Adrenal gland (tissue), 12 donors: ENCODE measurements around the gene FKBP6. TPM values are rescaled to one million over a fixed set of nuclear protein-coding genes. Genes with fewer than 3 reads are reported as not detected.
A peak's percentile ranks its signal among the peaks of the same experiment; 100 is the strongest.
"Not testable (repeated sequence)": the region's sequence is repeated elsewhere in the genome, so short reads cannot be mapped to it uniquely, and the experiment has no call there.

ENCODE experiments used
- DNase-seq, 7 donors: peaks; one replicate each; pipeline ENCODE4 v3.0.0-alpha.2; 2019 to 2020
- H3K27ac ChIP-seq, 5 donors: fragments of 200-600 bp; sonication (generic) in 4 of 5; 1 replicate in 3 of 5; 2 replicates in 2 of 5; pipeline versions ENCODE4 v1.5.1 to v1.8.0; 2016 to 2020; ENCODE audit warnings: mild to moderate bottlenecking in 1 of 5
- H3K27me3 ChIP-seq: fragments of 200-600 bp; 2 replicates; pipeline ENCODE4 v1.8.0; 2021
- H3K36me3 ChIP-seq, 2 donors: fragments of 200-600 bp; replicated peaks in 1 of 2; 1 replicate in 1 of 2; 2 replicates in 1 of 2; pipeline versions ENCODE4 v1.5.1 to v1.8.0; 2018 to 2022
- H3K4me1 ChIP-seq, 2 donors: fragments of 200-600 bp; replicated peaks in 1 of 2; 1 replicate in 1 of 2; 2 replicates in 1 of 2; pipeline versions ENCODE4 v1.5.1 to v1.8.0; 2018 to 2021
- H3K4me3 ChIP-seq, 4 donors: fragments of 200-600 bp; sonication (generic) in 3 of 4; one replicate each; pipeline ENCODE4 v1.5.1; 2016 to 2018
- H3K9me3 ChIP-seq, 3 donors: fragments of 200-600 bp; sonication (generic) in 1 of 3; replicated peaks in 1 of 3; 1 replicate in 2 of 3; 2 replicates in 1 of 3; pipeline versions ENCODE4 v1.5.1 to v1.8.0; 2016 to 2021
- POLR2A ChIP-seq, 2 donors: fragments of 450-650 bp; IDR thresholded peaks; one replicate each; pipeline ENCODE4 v1.6.1; 2017; ENCODE audit warnings: antibody characterized with exemption in 2 of 2, mild to moderate bottlenecking in 2 of 2, moderate library complexity in 1 of 2
- WGBS, 4 donors: extraction: QIAGEN DNeasy Blood & Tissue Kit in 2 of 4; methylation state at CpG; one replicate each; pipeline versions ENCODE4 v1.1.5 to v1.1.7; 2013 to 2017; 5-methylcytosine and 5-hydroxymethylcytosine counted together
- intact Hi-C, 2 donors: fragments of 100-400 bp; cut with DNase I; formaldehyde crosslinking; loops; one replicate each; pipeline versions ENCODE4 v1.14.1 to v1.15.0; 2022 to 2023
- polyA plus RNA-seq, 3 donors: library from polyadenylated mRNA; stranded (reverse); fragments of 200-250 nt in 2 of 3; fragments of 350-450 nt in 1 of 3; fragmentation: Illumina TruSeq in 1 of 3; extraction: RNeasy Lipid Tissue Mini Kit (QIAGEN cat#74804) in 1 of 3; gene quantifications; one replicate each; pipeline ENCODE4 v1.2.3, GENCODE V29; 2013 to 2014
- total RNA-seq, 9 donors: library from RNA; depleted of rRNA in 4 of 9; stranded (reverse); fragments of >200 nt in 4 of 9; fragments of 120-200 nt in 1 of 9; fragmentation: NEBNext Ultra II Directional in 1 of 9; extraction: Animal tissue kit (Norgen Biotek cat#: 25700) in 1 of 9; gene quantifications; one replicate each; pipeline versions ENCODE4 v1.1.0 to v1.2.4, GENCODE V29; 2013 to 2023
- TF ChIP-seq, protein P1 (sequence below), 6 experiments: fragments of 450-650 bp in 4 of 6; fragments of 200-600 bp in 2 of 6; sonication (generic) in 1 of 6; IDR thresholded peaks; 1 replicate in 5 of 6; 2 replicates in 1 of 6; pipeline versions ENCODE4 v1.5.1 to v1.8.0; 2016 to 2021; ENCODE audit warnings: antibody characterized with exemption in 6 of 6, mild to moderate bottlenecking in 2 of 6, moderate library complexity in 1 of 6
- donor health status: healthy with polysubstance abuse.
- donor health status: Bipolar disorder and iron deficiency.
- donor health status: DM: yes; HTN: yes; CAD: no.
- donor health status: DM: no; HTN: no; CAD: no.
- donor health status: DM: no; HTN: no; CAD: no.
- donor health status: DM: yes; HTN: yes; CAD: no.

The FKBP6 gene
- total and polyA plus RNA-seq, 12 donors, result 0.07 to 0.88 (median 0.15) TPM; not detected in 9

DNA sequence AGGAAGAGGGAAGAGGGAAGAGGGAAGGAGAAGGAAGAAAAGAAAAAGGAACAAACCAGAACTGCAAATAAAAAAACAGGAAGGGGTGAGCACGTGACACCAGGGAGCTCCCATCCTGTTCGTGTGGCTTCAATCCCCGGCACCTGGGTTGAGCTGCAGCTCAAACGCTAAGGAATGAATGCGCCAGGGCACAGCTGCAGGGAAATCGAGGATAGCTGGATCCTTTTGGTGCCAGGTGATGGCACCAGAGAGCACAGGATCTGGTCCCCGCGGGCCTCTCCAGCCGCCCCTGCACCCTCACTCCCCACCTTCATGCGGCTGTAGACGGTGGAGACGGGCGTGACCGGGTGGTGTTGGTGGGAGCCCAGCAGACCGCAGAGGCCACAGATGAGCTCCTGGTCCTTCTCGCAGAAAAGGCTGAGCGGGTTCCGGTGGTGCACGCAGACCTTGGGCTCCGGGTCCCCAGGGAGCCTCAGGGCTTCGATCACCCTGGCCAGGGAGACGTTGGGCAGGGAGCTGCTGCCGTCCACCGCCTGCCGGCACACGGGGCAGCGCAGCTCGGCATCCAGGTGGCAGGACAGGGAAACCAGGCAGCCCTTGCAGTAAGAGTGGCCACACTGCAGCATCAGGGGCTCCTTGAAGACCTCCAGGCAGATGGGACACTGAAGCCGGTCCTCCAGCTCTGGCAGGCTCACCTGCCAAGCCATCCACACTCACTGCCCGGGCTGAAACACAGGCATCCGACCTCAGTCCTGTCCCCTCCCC, 3.7 kb upstream of the FKBP6 start:
- not testable (repeated sequence) for H3K4me1 ChIP-seq, H3K27me3 ChIP-seq, H3K36me3 ChIP-seq, H3K4me3 ChIP-seq, H3K9me3 ChIP-seq, H3K27ac ChIP-seq
- peak; percentile 49 to 73 (median 62) for DNase-seq
- TF ChIP-seq, protein P1, sequence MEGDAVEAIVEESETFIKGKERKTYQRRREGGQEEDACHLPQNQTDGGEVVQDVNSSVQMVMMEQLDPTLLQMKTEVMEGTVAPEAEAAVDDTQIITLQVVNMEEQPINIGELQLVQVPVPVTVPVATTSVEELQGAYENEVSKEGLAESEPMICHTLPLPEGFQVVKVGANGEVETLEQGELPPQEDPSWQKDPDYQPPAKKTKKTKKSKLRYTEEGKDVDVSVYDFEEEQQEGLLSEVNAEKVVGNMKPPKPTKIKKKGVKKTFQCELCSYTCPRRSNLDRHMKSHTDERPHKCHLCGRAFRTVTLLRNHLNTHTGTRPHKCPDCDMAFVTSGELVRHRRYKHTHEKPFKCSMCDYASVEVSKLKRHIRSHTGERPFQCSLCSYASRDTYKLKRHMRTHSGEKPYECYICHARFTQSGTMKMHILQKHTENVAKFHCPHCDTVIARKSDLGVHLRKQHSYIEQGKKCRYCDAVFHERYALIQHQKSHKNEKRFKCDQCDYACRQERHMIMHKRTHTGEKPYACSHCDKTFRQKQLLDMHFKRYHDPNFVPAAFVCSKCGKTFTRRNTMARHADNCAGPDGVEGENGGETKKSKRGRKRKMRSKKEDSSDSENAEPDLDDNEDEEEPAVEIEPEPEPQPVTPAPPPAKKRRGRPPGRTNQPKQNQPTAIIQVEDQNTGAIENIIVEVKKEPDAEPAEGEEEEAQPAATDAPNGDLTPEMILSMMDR (IDR thresholded peaks at IDR 0.05), result peak; percentile 21 to 57 (median 47)
- 8 to 13% (median 10%) methylated on average over 9 to 30 of the region's 31 CpGs for WGBS, 4 donors
- intact Hi-C loops, result loop anchor here (5.0 kb wide), 2 partner anchors 123 to 128 kb away; no protein-coding TSS in a partner anchor

DNA sequence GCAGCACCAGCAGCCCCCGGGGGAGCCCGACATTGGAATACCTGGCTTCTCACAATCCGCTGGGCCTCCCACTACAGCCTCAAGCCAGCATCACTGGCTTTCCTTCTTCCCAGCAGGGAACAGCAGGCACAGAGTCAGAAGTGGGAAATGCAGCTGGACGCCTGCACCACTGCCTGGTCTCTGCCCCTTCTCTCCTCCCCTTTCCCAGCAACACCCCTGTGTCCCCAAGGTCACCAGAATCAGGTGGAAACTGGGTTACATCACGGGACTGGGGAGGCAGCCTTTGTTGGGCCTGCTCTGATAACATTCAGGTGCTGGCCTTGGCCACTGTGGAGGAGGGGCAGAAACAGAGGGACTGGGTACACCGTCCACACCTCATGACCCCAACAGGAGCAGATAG, 2.5 kb upstream of the FKBP6 start:
- H3K27me3 ChIP-seq, H3K27ac ChIP-seq, DNase-seq, H3K36me3 ChIP-seq, H3K9me3 ChIP-seq, intact Hi-C loops, H3K4me3 ChIP-seq, H3K4me1 ChIP-seq: not testable (repeated sequence)
- 63 to 95% (median 77%) methylated on average over 2 to 6 of the region's 6 CpGs for WGBS, 4 donors

DNA sequence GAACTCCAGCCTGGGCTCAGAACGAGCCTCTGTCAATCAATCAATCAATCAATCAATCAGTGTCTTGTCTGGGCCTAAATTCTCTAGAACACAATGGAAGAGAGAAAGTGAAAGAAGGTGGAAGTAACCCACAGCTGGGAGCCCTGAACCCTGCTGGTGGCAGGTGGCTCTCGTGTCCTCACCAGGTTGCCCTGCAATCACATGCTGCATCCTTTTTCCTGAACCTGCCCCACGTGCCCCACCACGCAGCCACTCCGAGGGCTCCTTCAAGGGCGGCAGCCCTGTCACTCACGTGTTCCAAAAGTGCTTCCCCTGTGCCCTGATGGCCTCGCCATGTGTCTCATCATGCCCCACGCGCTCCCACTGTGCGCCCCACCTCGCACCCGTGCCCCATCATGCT, 512 bp upstream of the FKBP6 start:
- not testable (repeated sequence) for DNase-seq

DNA sequence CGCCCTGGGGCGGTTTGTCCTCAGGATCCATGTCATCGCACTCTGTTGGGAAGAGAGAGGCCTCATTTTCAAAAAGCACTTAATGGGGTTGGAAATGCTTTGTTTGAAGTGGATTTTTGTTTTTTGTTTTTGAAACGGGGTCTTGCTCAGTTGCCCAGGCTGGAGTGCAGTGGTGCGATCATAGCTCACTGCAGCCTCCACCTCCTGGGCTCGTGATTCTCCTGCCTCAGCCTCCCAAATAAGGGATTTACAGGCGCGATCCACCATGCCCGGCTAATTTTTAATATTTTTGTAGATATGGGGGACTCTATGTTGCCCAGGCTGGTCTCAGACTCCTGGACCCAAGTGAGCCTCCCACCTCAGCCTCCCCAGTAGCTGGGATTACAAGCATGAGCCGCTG, 735 bp downstream of the FKBP6 start:
- 94 to 97% (median 95%) methylated on average over 8 to 10 of the region's 10 CpGs for WGBS, 4 donors
- Histone ChIP-seq H3K4me1 (no peaks in the 10 kb centered on the region), H3K9me3 (no peaks in the 10 kb centered on the region), H3K27me3 (no peaks in the 10 kb centered on the region), H3K36me3 (no peaks in the 10 kb centered on the region), H3K27ac (no peak overlapping the region), H3K4me3 (no peak overlapping the region)
- no peak for TF ChIP-seq POLR2A (IDR thresholded peaks at IDR 0.05)
- TF ChIP-seq, protein P1 (IDR thresholded peaks at IDR 0.05), result no peak
- intact Hi-C loops, result no loop called here
- DNase-seq, result no peak

More for the DNA sequence above, 512 bp upstream of the FKBP6 start:
- H3K9me3 ChIP-seq, H3K27me3 ChIP-seq, H3K4me3 ChIP-seq, intact Hi-C loops, H3K27ac ChIP-seq, H3K36me3 ChIP-seq, H3K4me1 ChIP-seq: not testable (repeated sequence)
- 33 to 91% (median 78%) methylated on average over 1 to 10 of the region's 13 CpGs for WGBS, 4 donors

DNA sequence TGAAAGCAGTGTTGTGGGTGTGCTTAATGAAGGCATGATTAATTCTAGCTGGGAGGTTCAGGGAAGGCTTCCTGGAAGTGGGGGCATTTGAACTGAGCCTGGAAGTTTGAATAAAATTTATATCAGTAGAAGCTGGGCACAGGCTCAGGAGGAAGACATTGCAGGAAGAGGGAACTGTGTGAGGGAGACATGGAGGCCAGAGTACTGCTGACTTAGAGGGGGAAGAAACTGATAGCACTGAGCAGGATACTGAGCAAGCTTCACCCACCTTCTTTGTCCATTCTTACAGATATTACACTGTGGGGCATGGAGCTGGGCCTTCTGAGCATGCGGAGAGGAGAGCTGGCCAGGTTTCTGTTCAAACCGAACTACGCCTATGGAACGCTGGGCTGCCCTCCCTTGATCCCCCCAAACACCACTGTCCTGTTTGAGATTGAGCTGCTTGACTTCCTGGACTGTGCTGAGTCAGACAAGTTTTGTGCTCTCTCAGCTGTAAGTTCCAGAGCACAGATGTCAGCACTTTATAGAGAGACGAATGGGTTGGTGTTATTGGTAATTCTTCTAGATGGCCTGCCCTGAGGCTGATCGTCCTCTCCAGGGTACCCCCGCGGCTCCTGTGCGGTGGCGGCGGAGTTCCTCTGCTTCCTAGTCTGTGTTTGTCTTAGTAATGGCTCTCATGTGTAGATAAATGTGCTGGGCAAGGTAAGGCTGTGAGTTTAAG, 2.1 kb downstream of the FKBP6 start:
- 35 to 56% (median 48%) methylated on average over 9 to 11 of the region's 11 CpGs for WGBS, 4 donors
- intact Hi-C loops, result loop anchor here in 1 of 2 donors (5.0 kb wide), 1 partner anchor 107 kb away; no protein-coding TSS in a partner anchor

More for the DNA sequence above, 2.1 kb downstream of the FKBP6 start:
- DNase-seq, result peak in 1 of 7 donors; percentile 31
- Histone ChIP-seq H3K36me3 (no peaks in the 10 kb centered on the region), H3K9me3 (no peaks in the 10 kb centered on the region), H3K27ac (peak overlapping the region in 2 of 5 donors; percentile 49 to 64), H3K27me3 (no peaks in the 10 kb centered on the region), H3K4me3 (no peak overlapping the region), H3K4me1 (no peaks in the 10 kb centered on the region)
- TF ChIP-seq, protein P1 (IDR thresholded peaks at IDR 0.05), result no peak
- no peak for TF ChIP-seq POLR2A (IDR thresholded peaks at IDR 0.05)
